ENCODE data around the gene SLC17A6. TPM values are rescaled to one million over a fixed set of nuclear protein-coding genes. Genes with fewer than 3 reads are reported as not detected.

Gene SLC17A6
- total and polyA plus RNA-seq, 2 donors (not counting 3 experiments of a cell fraction or from before 2014, with no cell fraction given), result not detected

DNA sequence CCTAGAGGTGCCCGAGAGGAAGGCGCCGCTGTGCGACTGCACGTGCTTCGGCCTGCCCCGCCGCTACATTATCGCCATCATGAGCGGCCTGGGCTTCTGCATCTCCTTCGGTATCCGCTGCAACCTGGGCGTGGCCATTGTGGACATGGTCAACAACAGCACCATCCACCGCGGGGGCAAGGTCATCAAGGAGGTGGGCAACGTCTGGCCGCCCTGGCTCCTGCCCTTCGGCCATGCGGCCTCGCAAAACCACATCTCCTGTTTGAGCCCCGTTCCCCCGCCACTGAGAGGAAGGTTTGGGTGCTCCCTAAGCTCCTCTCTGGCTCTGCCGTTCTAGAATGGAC lies 3.4 kb downstream of the SLC17A6 start:
- Histone ChIP-seq H3K9me1 (replicated peaks; ENCODE audit: control insufficient read depth, extremely low read depth, insufficient read depth, low read length) (no peaks in the 10 kb centered on the region), H3K36me3 (ENCODE audit: control insufficient read depth in 2 of 2, extremely low read depth in 1 of 2, insufficient read depth in 2 of 2, low read length in 2 of 2) (no peaks in the 10 kb centered on the region), H3K9me3 (replicated peaks; ENCODE audit: control insufficient read depth, insufficient read depth, low read length) (no peaks in the 10 kb centered on the region), H3K4me2 (ENCODE audit: insufficient read depth, low read length) (no peak overlapping the region), H2AFZ (ENCODE audit: low read depth, low read length) (no peak overlapping the region), H3K4me3 (replicated peaks in 1 of 3; ENCODE audit: insufficient read depth in 1 of 3, low read depth in 1 of 3, low read length in 3 of 3) (no peak overlapping the region), H3K27ac (ENCODE audit: insufficient read depth, low read depth, low read length) (no peak overlapping the region), H4K20me1 (replicated peaks; ENCODE audit: control insufficient read depth, extremely low read depth, insufficient read depth, low read length) (no peaks in the 10 kb centered on the region), H3K9ac (replicated peaks; ENCODE audit: extremely low read depth, insufficient read depth, low read length) (no peak overlapping the region), H3K27me3 (ENCODE audit: control insufficient read depth in 2 of 2, insufficient read depth in 2 of 2, low read length in 2 of 2) (peaks cover 52 to 79% of the 10 kb centered on the region in 2 experiments), H3K4me1 (ENCODE audit: control insufficient read depth, extremely low read depth, insufficient read depth, low read length) (no peaks in the 10 kb centered on the region), H3K79me2 (ENCODE audit: control insufficient read depth, insufficient read depth, low read length) (no peaks in the 10 kb centered on the region)
- TF ChIP-seq POLR2A (IDR thresholded peaks at IDR 0.05; ENCODE audit: low read depth, low read length) (no peak), EZH2 (IDR thresholded peaks at IDR 0.05; ENCODE audit: borderline replicate concordance, low read depth, low read length, severe bottlenecking) (peak; percentile 82)
- dilution Hi-C loops (cut with MboI; ENCODE audit: extremely low pct_ligation_motif_present, low sequenced_read_pairs) (no loop called here), intact Hi-C loops (cut with micrococcal nuclease) (no loop called here)
- no TSS peak for BruUV-seq (replicated peaks)
- ChIA-PET POLR2A (no interaction called here), CTCF (interaction anchor here (0.8 kb wide), 1 partner anchor 446 kb away, joined by 3 read pairs; no protein-coding TSS in a partner anchor)
- DNase-seq (ENCODE audit: low read depth, low spot score) (no peak), FAIRE-seq (no peak)

- H2AFZ ChIP-seq (ENCODE audit: low read depth, low read length), result no peak overlapping the region
- ChIA-PET CTCF (interaction anchor here (0.8 kb wide), 1 partner anchor 445 kb away, joined by 3 read pairs; no protein-coding TSS in a partner anchor), POLR2A (no interaction called here)
- no peaks in the 10 kb centered on the region for H3K9me1 ChIP-seq (replicated peaks; ENCODE audit: control insufficient read depth, extremely low read depth, insufficient read depth, low read length)
- H3K79me2 ChIP-seq (ENCODE audit: control insufficient read depth, insufficient read depth, low read length), result no peaks in the 10 kb centered on the region
- dilution Hi-C loops (cut with MboI; ENCODE audit: extremely low pct_ligation_motif_present, low sequenced_read_pairs) (no loop called here), intact Hi-C loops (cut with micrococcal nuclease) (no loop called here)
- H3K4me2 ChIP-seq (ENCODE audit: insufficient read depth, low read length), result no peak overlapping the region
- FAIRE-seq (no peak), DNase-seq (ENCODE audit: low read depth, low spot score) (no peak)
- no peaks in the 10 kb centered on the region for H3K9me3 ChIP-seq (replicated peaks; ENCODE audit: control insufficient read depth, insufficient read depth, low read length)
- no peaks in the 10 kb centered on the region for H4K20me1 ChIP-seq (replicated peaks; ENCODE audit: control insufficient read depth, extremely low read depth, insufficient read depth, low read length)
- no peak for TF ChIP-seq GATA2 (IDR thresholded peaks at IDR 0.05; ENCODE audit: insufficient read depth, insufficient read length, low read depth, low read length)
- TF ChIP-seq FOS (IDR thresholded peaks at IDR 0.05; ENCODE audit: borderline replicate concordance, insufficient read depth, low read length), result no peak
- no peak for TF ChIP-seq MYC (IDR thresholded peaks at IDR 0.05; ENCODE audit: low read depth, low read length)
- TF ChIP-seq POLR2AphosphoS5 (IDR thresholded peaks at IDR 0.05; ENCODE audit: insufficient read depth, low read depth, low read length), result no peak
- no peak for TF ChIP-seq POLR2A (IDR thresholded peaks at IDR 0.05; ENCODE audit: low read depth, low read length)
- TF ChIP-seq CTCF (IDR thresholded peaks at IDR 0.05; ENCODE audit: extremely low read depth in 1 of 2, insufficient read depth in 1 of 2, low read depth in 1 of 2, low read length in 2 of 2), result no peak
- no peak for TF ChIP-seq JUN (IDR thresholded peaks at IDR 0.05; ENCODE audit: borderline replicate concordance, insufficient read depth, insufficient read length, low read depth)
- no peak for TF ChIP-seq EZH2 (IDR thresholded peaks at IDR 0.05; ENCODE audit: borderline replicate concordance, low read depth, low read length, severe bottlenecking)
- TF ChIP-seq, protein P1, sequence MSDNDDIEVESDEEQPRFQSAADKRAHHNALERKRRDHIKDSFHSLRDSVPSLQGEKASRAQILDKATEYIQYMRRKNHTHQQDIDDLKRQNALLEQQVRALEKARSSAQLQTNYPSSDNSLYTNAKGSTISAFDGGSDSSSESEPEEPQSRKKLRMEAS (IDR thresholded peaks at IDR 0.05; ENCODE audit: insufficient read depth, insufficient read length), result no peak
- H3K9ac ChIP-seq (replicated peaks; ENCODE audit: extremely low read depth, insufficient read depth, low read length), result no peak overlapping the region
- no peaks in the 10 kb centered on the region for H3K4me1 ChIP-seq (ENCODE audit: control insufficient read depth, extremely low read depth, insufficient read depth, low read length)
- H3K27ac ChIP-seq (ENCODE audit: insufficient read depth, low read depth, low read length), result no peak overlapping the region
- BruUV-seq (replicated peaks), result no TSS peak
- no peak overlapping the region for H3K4me3 ChIP-seq (replicated peaks in 1 of 3; ENCODE audit: insufficient read depth in 1 of 3, low read depth in 1 of 3, low read length in 3 of 3)
- no peaks in the 10 kb centered on the region for H3K36me3 ChIP-seq (ENCODE audit: control insufficient read depth in 2 of 2, extremely low read depth in 1 of 2, insufficient read depth in 2 of 2, low read length in 2 of 2)
- H3K27me3 ChIP-seq (ENCODE audit: control insufficient read depth in 2 of 2, insufficient read depth in 2 of 2, low read length in 2 of 2), result peaks cover 52 to 73% of the 10 kb centered on the region in 2 experiments
Observed at GRCh38 chr11:22342211-22343031, 4.2 kb downstream of the SLC17A6 start.

Data from endothelial cell of umbilical vein (primary cell).